B cell (primary cell): ENCODE data around the gene CHCHD1. TPM values are rescaled to one million over a fixed set of nuclear protein-coding genes. Genes with fewer than 3 reads are reported as not detected.

Experiments
- ATAC-seq: fragments of 200-7000 bp; cut with Tn5 transposase; one replicate; pipeline ENCODE4 v1.10.0; 2021; ENCODE audit warnings: low read depth, mild to moderate bottlenecking, moderate number of reproducible peaks, moderate library complexity
- CTCF ChIA-PET: fragments of 350-600 bp; sonication (Branson Sonifier 250); formaldehyde crosslinking; loops from one replicate; lab custom pipeline; 2021; ENCODE audit warnings: antibody characterized with exemption, inconsistent platforms; lab: Charles Lee
- POLR2A ChIA-PET: fragments of 350-600 bp; sonication (Branson Sonifier 250); formaldehyde crosslinking; loops from one replicate; lab custom pipeline; 2021; ENCODE audit warnings: antibody characterized with exemption; lab: Charles Lee
- DNase-seq: peaks from one replicate; pipeline ENCODE4 v3.0.0; 2013
- H2AFZ ChIP-seq: 2 replicates; pipeline ENCODE4 v1.6.1; 2012; ENCODE audit warnings: mild to moderate bottlenecking, low read depth, low read length; ENCODE audit not compliant: insufficient read depth, poor library complexity, severe bottlenecking
- H3K27ac ChIP-seq, 2 donors: 1 replicate in 1 of 2; 2 replicates in 1 of 2; pipeline ENCODE4 v1.5.1; 2012 to 2013; ENCODE audit warnings: low read length in 2 of 2, mild to moderate bottlenecking in 2 of 2, moderate library complexity in 1 of 2
- H3K27me3 ChIP-seq, 4 experiments: fragments of 200-600 bp in 1 of 4; sonication (generic) in 1 of 4; replicated peaks in 1 of 4; 1 replicate in 2 of 4; 2 replicates in 2 of 4; pipeline versions ENCODE4 v1.6.1 to v1.7.0; 2013 to 2016; ENCODE audit warnings: low read length in 3 of 4, mild to moderate bottlenecking in 2 of 4, mixed read lengths in 1 of 4, moderate library complexity in 1 of 4; ENCODE audit not compliant: insufficient read depth in 4 of 4, control insufficient read depth in 3 of 4; ENCODE audit errors: control extremely low read depth in 1 of 4
- H3K36me3 ChIP-seq, 2 experiments: replicated peaks in 1 of 2; 1 replicate in 1 of 2; 2 replicates in 1 of 2; pipeline versions ENCODE4 v1.6.1 to v1.7.1; 2013; ENCODE audit warnings: low read length in 1 of 2; ENCODE audit not compliant: insufficient read depth in 2 of 2, control insufficient read depth in 1 of 2; ENCODE audit errors: control extremely low read depth in 1 of 2, extremely low read depth in 1 of 2
- H3K4me1 ChIP-seq, 2 donors: fragments of 200-600 bp in 1 of 2; sonication (generic) in 1 of 2; 1 replicate in 1 of 2; 2 replicates in 1 of 2; pipeline versions ENCODE4 v1.5.1 to v1.6.1; 2013 to 2017; ENCODE audit warnings: low read length in 2 of 2; ENCODE audit not compliant: control insufficient read depth in 2 of 2, insufficient read depth in 2 of 2
- H3K4me2 ChIP-seq: replicated peaks from 2 replicates; pipeline ENCODE3; 2012; ENCODE audit warnings: mild to moderate bottlenecking, low read depth, low read length; ENCODE audit not compliant: poor library complexity, severe bottlenecking
- H3K4me3 ChIP-seq, 5 experiments: fragments of 200-600 bp in 1 of 5; sonication (generic) in 1 of 5; 1 replicate in 3 of 5; 2 replicates in 2 of 5; pipeline versions ENCODE4 v1.5.1 to v1.7.0; 2011 to 2016; ENCODE audit warnings: low read length in 4 of 5, mild to moderate bottlenecking in 4 of 5, low read depth in 2 of 5, control low read depth in 1 of 5, moderate library complexity in 1 of 5; ENCODE audit not compliant: insufficient read depth in 1 of 5; ENCODE audit errors: control extremely low read depth in 1 of 5, extremely low read depth in 1 of 5
- H3K79me2 ChIP-seq: fragments of 200-600 bp; sonication (generic); one replicate; pipeline ENCODE4 v1.6.0; 2016; ENCODE audit warnings: low read length; ENCODE audit not compliant: control insufficient read depth, insufficient read depth
- H3K9ac ChIP-seq: fragments of 200-600 bp; sonication (generic); 2 replicates; pipeline ENCODE4 v1.6.1; 2017; ENCODE audit warnings: mild to moderate bottlenecking, low read length, moderate library complexity
- H3K9me3 ChIP-seq, 3 donors: one replicate each; pipeline versions ENCODE4 v1.6.1 to v1.7.1; 2013; ENCODE audit warnings: low read length in 2 of 3; ENCODE audit not compliant: control insufficient read depth in 2 of 3, insufficient read depth in 1 of 3; ENCODE audit errors: control extremely low read depth in 1 of 3
- H4K20me1 ChIP-seq: 2 replicates; pipeline ENCODE4 v1.6.0; 2012; ENCODE audit warnings: mild to moderate bottlenecking, low read length; ENCODE audit not compliant: insufficient read depth, control insufficient read depth, poor library complexity, severe bottlenecking
- H3K27ac Mint-ChIP-seq: one replicate; pipeline ENCODE4 v1.8.0; 2021; ENCODE audit warnings: mixed read lengths
- H3K27me3 Mint-ChIP-seq: one replicate; pipeline ENCODE4 v1.8.0; 2021; ENCODE audit warnings: mixed read lengths
- H3K4me1 Mint-ChIP-seq: one replicate; pipeline ENCODE4 v1.8.0; 2021; ENCODE audit warnings: mixed read lengths
- H3K4me3 Mint-ChIP-seq: one replicate; pipeline ENCODE4 v1.8.0; 2021; ENCODE audit warnings: mixed read lengths
- H3K9me3 Mint-ChIP-seq: one replicate; pipeline ENCODE4 v1.8.0; 2022; ENCODE audit warnings: mixed read lengths; ENCODE audit not compliant: insufficient read depth
- EZH2 ChIP-seq: IDR thresholded peaks from 2 replicates; pipeline ENCODE4 v1.6.1; 2012; ENCODE audit warnings: borderline replicate concordance, low read depth, mild to moderate bottlenecking, moderate library complexity, low read length; ENCODE audit not compliant: insufficient read depth, poor library complexity, severe bottlenecking
- WGBS: methylation state at CpG from one replicate; pipeline ENCODE4 v1.1.5; 2013; ENCODE audit warnings: missing lambda C conversion rate; ENCODE audit not compliant: insufficient coverage; 5-methylcytosine and 5-hydroxymethylcytosine counted together
- intact Hi-C: fragments of 100-400 bp; cut with micrococcal nuclease; formaldehyde crosslinking; loops from one replicate; pipeline ENCODE4 v1.10.0; 2022
- polyA plus RNA-seq: library from polyadenylated mRNA; depleted of rRNA; stranded (reverse); fragments of >200 nt; gene quantifications from 2 replicates; pipeline ENCODE4 v1.2.3, GENCODE V29; 2012
- total RNA-seq, 2 donors: library from RNA; stranded (reverse); fragments of 120-200 nt in 1 of 2; gene quantifications; 1 replicate in 1 of 2; 2 replicates in 1 of 2; pipeline versions ENCODE4 v1.2.3 to v1.2.4, GENCODE V29; 2013 to 2022
- TF ChIP-seq, protein P1 (sequence below): fragments of 200-600 bp; IDR thresholded peaks from one replicate; pipeline ENCODE4 v1.8.0; 2022; ENCODE audit warnings: antibody characterized with exemption, mild to moderate bottlenecking

CHCHD1 gene
- total and polyA plus RNA-seq, 2 donors (not counting 1 experiment from before 2014, with no cell fraction given) = 11.9 to 14.7 TPM

DNA sequence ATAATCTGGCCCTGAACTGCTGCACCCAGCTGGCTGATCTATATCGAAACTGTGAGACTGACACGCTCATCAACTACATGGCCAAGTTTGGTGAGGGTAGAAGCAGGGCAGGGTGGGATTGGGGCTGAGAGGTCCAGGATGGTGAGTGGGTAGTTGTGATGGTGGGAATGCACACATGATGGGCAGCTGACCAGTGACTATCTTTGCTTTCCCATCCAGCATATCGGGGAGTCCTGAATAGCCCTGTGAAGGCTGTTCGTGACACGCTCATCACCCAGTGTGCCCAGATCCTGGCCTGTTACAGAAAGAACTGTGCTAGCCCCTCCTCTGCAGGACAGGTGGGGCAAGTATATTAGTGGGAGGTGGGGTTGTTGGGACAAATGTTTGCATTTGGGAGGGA is 12.5 kb upstream of the CHCHD1 start:
- no peaks in the 10 kb centered on the region for H3K9me3 ChIP-seq
- no peak overlapping the region for H2AFZ ChIP-seq
- H3K4me3 ChIP-seq = no peak overlapping the region
- ChIA-PET POLR2A (interaction anchor here (1.4 kb wide), 3 partner anchors 15 to 25 kb away, joined by 4 to 6 read pairs (median 5); partner anchors contain the start of genes SEC24C and ZSWIM8), CTCF (interaction anchor here (1.0 to 2.4 kb wide), 5 partner anchors 8 to 173 kb away, joined by 3 to 10 read pairs (median 4); partner anchors contain the start of genes CHCHD1 and SEC24C)
- H3K4me3 Mint-ChIP-seq = peak overlapping the region; percentile 44
- H3K27ac ChIP-seq = peak overlapping the region in 1 of 2 donors; percentile 40
- H3K27ac Mint-ChIP-seq = peak overlapping the region; percentile 76
- no peaks in the 10 kb centered on the region for H3K9me3 Mint-ChIP-seq
- H3K36me3 ChIP-seq = peaks cover 6 to 61% of the 10 kb centered on the region in 2 experiments
- DNase-seq (no peak), ATAC-seq (no peak)
- H3K79me2 ChIP-seq = peaks cover 20% of the 10 kb centered on the region
- intact Hi-C loops = no loop called here
- peak overlapping the region; percentile 15 for H3K4me2 ChIP-seq
- TF ChIP-seq, protein P1, sequence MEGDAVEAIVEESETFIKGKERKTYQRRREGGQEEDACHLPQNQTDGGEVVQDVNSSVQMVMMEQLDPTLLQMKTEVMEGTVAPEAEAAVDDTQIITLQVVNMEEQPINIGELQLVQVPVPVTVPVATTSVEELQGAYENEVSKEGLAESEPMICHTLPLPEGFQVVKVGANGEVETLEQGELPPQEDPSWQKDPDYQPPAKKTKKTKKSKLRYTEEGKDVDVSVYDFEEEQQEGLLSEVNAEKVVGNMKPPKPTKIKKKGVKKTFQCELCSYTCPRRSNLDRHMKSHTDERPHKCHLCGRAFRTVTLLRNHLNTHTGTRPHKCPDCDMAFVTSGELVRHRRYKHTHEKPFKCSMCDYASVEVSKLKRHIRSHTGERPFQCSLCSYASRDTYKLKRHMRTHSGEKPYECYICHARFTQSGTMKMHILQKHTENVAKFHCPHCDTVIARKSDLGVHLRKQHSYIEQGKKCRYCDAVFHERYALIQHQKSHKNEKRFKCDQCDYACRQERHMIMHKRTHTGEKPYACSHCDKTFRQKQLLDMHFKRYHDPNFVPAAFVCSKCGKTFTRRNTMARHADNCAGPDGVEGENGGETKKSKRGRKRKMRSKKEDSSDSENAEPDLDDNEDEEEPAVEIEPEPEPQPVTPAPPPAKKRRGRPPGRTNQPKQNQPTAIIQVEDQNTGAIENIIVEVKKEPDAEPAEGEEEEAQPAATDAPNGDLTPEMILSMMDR = no peak
- TF ChIP-seq EZH2 = no peak
- H4K20me1 ChIP-seq = peaks cover 6% of the 10 kb centered on the region
- H3K27me3 Mint-ChIP-seq = no peaks in the 10 kb centered on the region
- peaks cover 47% of the 10 kb centered on the region for H3K4me1 Mint-ChIP-seq
- peaks cover 20 to 36% of the 10 kb centered on the region in 2 donors for H3K4me1 ChIP-seq
- no peak overlapping the region for H3K9ac ChIP-seq
- H3K27me3 ChIP-seq = no peaks in the 10 kb centered on the region
- 92% methylated on average over 5 of the region's 5 CpGs for WGBS

DNA sequence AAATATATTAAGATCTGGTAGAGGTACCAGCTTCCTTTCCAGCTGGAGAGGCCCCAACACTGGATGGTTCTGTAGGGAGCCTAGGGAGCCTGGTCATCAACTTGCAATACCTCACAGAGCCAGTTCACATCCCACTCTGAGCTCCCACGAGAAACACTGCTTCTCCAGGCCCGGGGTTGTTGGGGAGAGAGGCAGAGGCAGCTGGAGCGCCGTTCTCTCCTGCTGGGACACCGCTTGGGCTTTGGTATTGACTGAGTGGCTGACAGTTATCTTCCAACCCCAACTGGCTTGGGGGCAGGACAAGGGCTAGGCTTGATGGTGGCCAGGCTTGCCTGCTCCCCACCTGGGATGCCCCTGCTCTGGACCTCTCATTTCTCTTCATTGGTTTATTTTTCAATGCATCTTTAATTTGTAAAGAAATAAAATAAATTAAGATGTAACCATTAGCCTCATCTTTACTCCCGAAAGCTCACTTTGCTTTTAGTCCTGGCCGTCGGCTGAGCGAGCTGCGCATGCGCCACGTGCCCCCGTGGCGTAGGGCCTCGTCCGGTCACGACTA is 10.0 kb upstream of the CHCHD1 start:
- ChIA-PET POLR2A (interaction anchor here (0.5 to 2.7 kb wide), 8 partner anchors 10 to 1238 kb away, joined by 3 to 24 read pairs (median 6); partner anchors contain the start of genes CHCHD1, SEC24C and ZSWIM8), CTCF (interaction anchor here (0.8 to 3.3 kb wide), 10 partner anchors 9 to 169 kb away, joined by 3 to 35 read pairs (median 4); partner anchors contain the start of genes CHCHD1 and ZSWIM8)
- TF ChIP-seq, protein P1 = no peak
- TF ChIP-seq EZH2 = no peak
- Mint-ChIP-seq H3K4me1 (peaks cover 61% of the 10 kb centered on the region), H3K27me3 (no peaks in the 10 kb centered on the region), H3K4me3 (peak overlapping the region; percentile 97), H3K27ac (peak overlapping the region; percentile 98), H3K9me3 (no peaks in the 10 kb centered on the region)
- Histone ChIP-seq H4K20me1 (no peaks in the 10 kb centered on the region), H3K9ac (peak overlapping the region; percentile 90), H3K79me2 (peaks cover 35% of the 10 kb centered on the region), H3K4me1 (peaks cover 30 to 47% of the 10 kb centered on the region in 2 donors), H3K4me2 (peak overlapping the region; percentile 84), H3K36me3 (peaks cover 2 to 49% of the 10 kb centered on the region in 2 experiments), H2AFZ (peak overlapping the region; percentile 95), H3K27me3 (no peaks in the 10 kb centered on the region), H3K9me3 (no peaks in the 10 kb centered on the region), H3K4me3 (peak overlapping the region; percentile 34 to 94 (median 89)), H3K27ac (peak overlapping the region; percentile 85 to 93)
- WGBS = 19% methylated on average over 16 of the region's 17 CpGs
- intact Hi-C loops = loop anchor here (1.0 to 5.0 kb wide), 8 partner anchors 10 to 226 kb away; partner anchors contain the start of genes NDST2, SEC24C, VCL and ZSWIM8
- ATAC-seq = peak; percentile 56
- DNase-seq = no peak
